Karpas-422 (cell line): ENCODE measurements around the gene PRKCZ. TPM values are rescaled to one million over a fixed set of nuclear protein-coding genes. Genes with fewer than 3 reads are reported as not detected.
A peak's percentile ranks its signal among the peaks of the same experiment; 100 is the strongest.

Experiments
- DNase-seq: peaks from one replicate; pipeline ENCODE4 v3.0.0-alpha.2; 2015
- H2AFZ ChIP-seq: fragments of 200-600 bp; sonication (generic); 2 replicates; pipeline ENCODE4 v1.6.1; 2014; ENCODE audit warnings: antibody characterized with exemption, low read length, mixed read lengths
- H3K27ac ChIP-seq: fragments of 200-600 bp; sonication (generic); 2 replicates; pipeline ENCODE4 v1.5.1; 2014; ENCODE audit warnings: mild to moderate bottlenecking, low read length, moderate library complexity
- H3K27me3 ChIP-seq: fragments of 200-600 bp; sonication (generic); 2 replicates; pipeline ENCODE4 v1.6.1; 2014; ENCODE audit warnings: low read length, mixed read lengths
- H3K36me3 ChIP-seq: fragments of 200-600 bp; sonication (generic); 2 replicates; pipeline ENCODE4 v1.6.1; 2014; ENCODE audit warnings: low read length, mixed read lengths; ENCODE audit not compliant: insufficient read depth
- H3K4me1 ChIP-seq: fragments of 200-600 bp; sonication (generic); 2 replicates; pipeline ENCODE4 v1.6.1; 2014; ENCODE audit warnings: mild to moderate bottlenecking, low read length, mixed read lengths
- H3K4me2 ChIP-seq: fragments of 200-600 bp; sonication (generic); 2 replicates; pipeline ENCODE4 v1.6.1; 2014; ENCODE audit warnings: low read length, low read depth, mild to moderate bottlenecking; ENCODE audit not compliant: poor library complexity, severe bottlenecking
- H3K4me3 ChIP-seq: fragments of 200-600 bp; sonication (generic); 2 replicates; pipeline ENCODE4 v1.5.1; 2014; ENCODE audit warnings: mild to moderate bottlenecking, antibody characterized with exemption, low read length, mixed read lengths
- H3K79me2 ChIP-seq: fragments of 200-600 bp; sonication (generic); 2 replicates; pipeline ENCODE4 v1.6.1; 2014; ENCODE audit warnings: mild to moderate bottlenecking, low read length, mixed read lengths
- H3K9ac ChIP-seq: fragments of 200-600 bp; sonication (generic); 2 replicates; pipeline ENCODE4 v1.6.0; 2014; ENCODE audit warnings: low read length
- H3K9me2 ChIP-seq: fragments of 200-600 bp; sonication (generic), shearing (Covaris generic); replicated peaks from 2 replicates; pipeline ENCODE4 v1.6.0; 2014; ENCODE audit warnings: mild to moderate bottlenecking, low read length, moderate library complexity; ENCODE audit not compliant: insufficient read depth
- H3K9me3 ChIP-seq: fragments of 300-700, 200-600 bp; sonication (generic); 2 replicates; pipeline ENCODE4 v1.6.1; 2014; ENCODE audit warnings: low read length, mixed read lengths
- H4K20me1 ChIP-seq: fragments of 200-600 bp; sonication (generic); 2 replicates; pipeline ENCODE4 v1.6.1; 2014; ENCODE audit warnings: mild to moderate bottlenecking, antibody characterized with exemption, low read length, low read depth; ENCODE audit not compliant: insufficient read depth
- total RNA-seq: library from RNA; depleted of rRNA; stranded (reverse); fragments of >200 nt; shearing (Covaris generic); gene quantifications from 2 replicates; pipeline ENCODE4 v1.2.3, GENCODE V29; 2014; ENCODE audit warnings: low replicate concordance

Gene PRKCZ
- total RNA-seq, 1 experiment from 2014 or later, result not detected

DNA sequence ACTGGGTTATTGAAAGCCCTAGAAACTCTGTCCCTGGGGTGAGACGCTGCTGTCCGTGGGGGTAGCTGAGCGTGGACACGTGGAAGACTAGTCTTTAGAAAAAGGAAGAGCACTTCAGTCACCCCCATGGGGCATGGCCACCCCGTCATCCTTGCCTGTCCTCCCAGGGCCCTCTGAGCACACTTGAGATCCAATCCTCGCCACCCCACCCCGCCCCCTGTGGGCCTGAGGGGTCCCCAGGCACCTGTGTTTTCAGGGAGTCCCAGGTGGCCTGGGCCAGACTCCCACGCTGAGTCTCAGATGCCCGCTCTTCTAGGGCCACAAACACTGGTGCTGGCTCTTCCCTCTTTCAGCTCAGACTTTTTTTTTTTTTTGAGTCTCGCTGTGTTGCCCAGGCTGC, 2.5 kb downstream of the PRKCZ start:
- Histone ChIP-seq H3K9ac (no peak overlapping the region), H3K4me3 (no peak overlapping the region), H3K4me2 (no peak overlapping the region), H2AFZ (no peak overlapping the region), H3K9me3 (no peaks in the 10 kb centered on the region), H4K20me1 (no peaks in the 10 kb centered on the region), H3K36me3 (no peaks in the 10 kb centered on the region), H3K79me2 (no peaks in the 10 kb centered on the region), H3K27ac (no peak overlapping the region), H3K9me2 (no peaks in the 10 kb centered on the region), H3K4me1 (no peaks in the 10 kb centered on the region), H3K27me3 (no peaks in the 10 kb centered on the region)
- no peak for DNase-seq

DNA sequence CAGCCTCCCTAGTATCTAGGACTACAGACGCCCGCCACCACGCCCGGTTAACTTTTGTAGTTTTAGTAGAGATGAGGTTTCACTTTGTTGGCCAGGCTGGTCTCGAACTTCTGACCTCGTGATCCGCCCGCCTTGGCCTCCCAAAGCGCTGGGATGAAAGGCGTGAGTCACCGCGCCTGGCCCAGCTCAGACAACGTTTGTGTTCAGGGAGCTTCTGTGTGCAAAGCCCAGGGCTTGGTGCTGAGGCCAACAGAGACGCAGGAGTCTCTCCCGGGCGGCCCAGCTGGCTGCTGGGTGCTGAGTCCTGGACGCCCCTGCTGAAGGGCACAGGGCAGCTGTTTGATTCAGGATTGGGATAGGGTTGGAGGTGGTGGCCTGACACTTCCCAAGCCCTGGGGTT, 3.0 kb downstream of the PRKCZ start:
- Histone ChIP-seq H4K20me1 (no peaks in the 10 kb centered on the region), H2AFZ (no peak overlapping the region), H3K4me1 (no peaks in the 10 kb centered on the region), H3K36me3 (no peaks in the 10 kb centered on the region), H3K79me2 (no peaks in the 10 kb centered on the region), H3K27me3 (no peaks in the 10 kb centered on the region), H3K27ac (no peak overlapping the region), H3K4me2 (no peak overlapping the region), H3K9me2 (no peaks in the 10 kb centered on the region), H3K9me3 (no peaks in the 10 kb centered on the region), H3K9ac (no peak overlapping the region), H3K4me3 (no peak overlapping the region)
- DNase-seq, result no peak

DNA sequence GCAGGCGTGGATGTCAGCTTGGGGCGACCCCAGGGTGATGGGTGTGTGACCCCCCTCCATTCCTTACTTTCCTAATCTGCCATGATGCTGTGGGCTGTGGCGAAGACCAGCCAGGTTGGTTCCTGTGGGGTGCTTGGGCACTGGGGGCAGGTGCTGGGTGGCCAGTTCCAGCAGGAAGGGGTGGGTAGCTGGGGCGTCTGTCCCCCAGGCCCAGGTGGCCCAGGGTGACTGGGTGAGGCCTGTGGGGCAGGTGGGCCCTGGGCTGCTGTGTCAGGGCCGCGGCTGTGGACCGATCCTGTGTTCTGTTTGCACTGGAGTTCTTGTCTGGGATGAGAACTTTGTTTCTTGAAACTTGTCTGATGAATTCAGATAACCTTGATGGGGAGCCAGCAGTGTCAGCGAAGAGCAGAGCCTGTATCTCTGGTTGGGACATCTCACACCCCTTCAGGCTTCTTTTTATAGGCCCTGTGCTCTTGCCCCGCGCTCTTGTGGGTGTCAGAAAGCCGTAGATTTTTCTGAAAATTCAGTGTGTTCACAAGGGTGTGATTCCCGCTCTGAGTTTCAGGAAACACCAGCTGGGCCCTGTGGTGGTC, 3.7 kb downstream of the PRKCZ start:
- DNase-seq, result no peak
- Histone ChIP-seq H3K36me3 (no peaks in the 10 kb centered on the region), H3K9me2 (no peaks in the 10 kb centered on the region), H3K27ac (no peak overlapping the region), H3K4me3 (no peak overlapping the region), H3K9ac (no peak overlapping the region), H3K4me2 (no peak overlapping the region), H2AFZ (no peak overlapping the region), H3K79me2 (no peaks in the 10 kb centered on the region), H4K20me1 (no peaks in the 10 kb centered on the region), H3K27me3 (no peaks in the 10 kb centered on the region), H3K9me3 (no peaks in the 10 kb centered on the region), H3K4me1 (no peaks in the 10 kb centered on the region)

DNA sequence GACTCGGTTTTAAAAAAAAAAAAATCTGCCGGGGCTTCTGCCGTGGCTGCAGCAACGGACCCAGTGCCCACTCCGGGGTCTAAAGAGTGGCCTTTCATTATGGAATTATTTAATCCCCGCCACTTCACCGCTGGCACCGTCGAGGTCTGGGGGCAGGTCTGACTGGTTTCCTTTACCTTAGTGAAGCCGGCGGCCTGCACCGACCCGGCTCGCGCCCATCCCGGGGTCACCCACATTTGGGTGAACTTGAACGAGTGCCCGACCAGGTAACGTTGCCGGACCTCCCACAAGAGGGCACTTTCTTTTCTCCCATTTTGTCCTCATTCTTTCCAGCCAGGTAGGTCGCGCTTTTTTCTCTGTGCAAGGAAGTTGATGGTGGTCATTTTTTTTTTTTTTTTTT, 4.3 kb downstream of the PRKCZ start:
- Histone ChIP-seq H3K36me3 (no peaks in the 10 kb centered on the region), H3K79me2 (no peaks in the 10 kb centered on the region), H2AFZ (no peak overlapping the region), H3K9ac (no peak overlapping the region), H3K27ac (no peak overlapping the region), H4K20me1 (no peaks in the 10 kb centered on the region), H3K4me2 (no peak overlapping the region), H3K4me1 (no peaks in the 10 kb centered on the region), H3K9me3 (no peaks in the 10 kb centered on the region), H3K4me3 (no peak overlapping the region), H3K27me3 (no peaks in the 10 kb centered on the region), H3K9me2 (no peaks in the 10 kb centered on the region)
- no peak for DNase-seq

DNA sequence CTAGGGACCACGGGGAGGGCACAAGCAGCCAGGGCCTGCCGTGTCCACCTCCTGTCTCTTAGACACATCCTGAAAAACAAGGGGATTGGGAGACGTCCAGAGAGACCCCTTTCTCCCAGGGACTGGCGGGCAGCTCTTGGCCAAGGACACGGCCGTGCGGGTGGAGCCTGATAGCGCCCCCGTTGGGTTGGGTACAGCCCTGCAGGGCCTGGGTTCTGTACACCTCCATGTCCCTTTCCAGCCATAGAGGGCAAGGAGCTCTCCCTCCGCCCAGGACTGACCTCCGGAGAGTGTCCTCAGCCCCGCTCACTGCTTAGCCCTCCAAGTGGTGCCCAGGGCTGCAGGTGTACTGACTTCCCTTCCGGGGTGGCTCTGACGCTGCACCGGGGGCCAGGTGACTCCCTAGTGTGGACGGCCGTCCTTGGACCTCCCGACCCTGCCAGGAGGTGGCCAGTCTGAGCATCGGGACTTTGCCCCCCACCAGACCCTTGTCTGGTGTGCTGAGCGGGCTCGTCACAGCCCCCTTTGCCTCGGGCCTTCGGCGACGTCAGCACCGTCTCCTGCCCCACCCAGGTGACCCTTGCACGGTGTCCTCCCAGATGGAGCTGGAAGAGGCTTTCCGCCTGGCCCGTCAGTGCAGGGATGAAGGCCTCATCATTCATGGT, 5.8 kb downstream of the PRKCZ start:
- Histone ChIP-seq H3K36me3 (no peaks in the 10 kb centered on the region), H2AFZ (no peak overlapping the region), H3K9ac (no peak overlapping the region), H3K79me2 (no peaks in the 10 kb centered on the region), H3K4me3 (no peak overlapping the region), H3K27me3 (no peaks in the 10 kb centered on the region), H3K4me1 (no peaks in the 10 kb centered on the region), H3K9me2 (no peaks in the 10 kb centered on the region), H3K9me3 (no peaks in the 10 kb centered on the region), H3K27ac (no peak overlapping the region), H3K4me2 (no peak overlapping the region), H4K20me1 (no peaks in the 10 kb centered on the region)
- DNase-seq, result peak; percentile 48

DNA sequence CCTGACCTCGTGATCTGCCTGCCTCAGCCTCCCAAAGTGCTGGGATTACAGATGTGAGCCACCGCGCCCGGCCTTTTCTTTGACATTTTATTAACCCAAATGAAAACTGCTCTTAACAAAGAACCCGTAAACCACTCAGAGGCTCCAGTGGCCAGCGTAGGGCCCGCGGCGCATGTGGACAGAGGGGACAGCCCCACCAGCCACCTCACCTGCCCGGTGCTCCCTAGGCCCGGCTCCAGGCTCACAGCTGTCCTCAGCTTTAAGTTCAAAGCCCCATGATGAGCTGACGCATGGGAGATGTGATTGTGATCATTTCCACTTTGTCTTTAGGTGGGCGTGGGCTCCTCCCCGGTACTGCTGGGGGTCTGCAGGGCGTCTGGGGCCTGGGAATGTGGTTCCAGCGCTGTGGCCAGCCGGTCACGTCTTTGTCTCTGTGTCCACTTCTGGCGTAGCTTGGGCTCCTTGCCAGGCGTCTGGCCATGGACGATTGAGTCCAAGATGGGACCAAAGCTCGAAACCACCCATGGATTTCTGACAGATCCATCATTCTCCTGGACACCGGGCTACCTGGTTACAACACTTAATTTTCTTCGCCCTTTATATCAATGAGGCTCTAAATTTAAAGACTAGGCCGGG, 6.9 kb downstream of the PRKCZ start:
- no peaks in the 10 kb centered on the region for H3K4me1 ChIP-seq
- H3K9me3 ChIP-seq, result no peaks in the 10 kb centered on the region
- H3K9me2 ChIP-seq, result no peaks in the 10 kb centered on the region
- DNase-seq, result no peak
- H4K20me1 ChIP-seq, result no peaks in the 10 kb centered on the region
- H3K9ac ChIP-seq, result no peak overlapping the region
- no peak overlapping the region for H3K4me2 ChIP-seq
- H3K27me3 ChIP-seq, result no peaks in the 10 kb centered on the region
- no peak overlapping the region for H3K27ac ChIP-seq
- no peak overlapping the region for H2AFZ ChIP-seq
- no peaks in the 10 kb centered on the region for H3K79me2 ChIP-seq
- no peaks in the 10 kb centered on the region for H3K36me3 ChIP-seq
- no peak overlapping the region for H3K4me3 ChIP-seq

DNA sequence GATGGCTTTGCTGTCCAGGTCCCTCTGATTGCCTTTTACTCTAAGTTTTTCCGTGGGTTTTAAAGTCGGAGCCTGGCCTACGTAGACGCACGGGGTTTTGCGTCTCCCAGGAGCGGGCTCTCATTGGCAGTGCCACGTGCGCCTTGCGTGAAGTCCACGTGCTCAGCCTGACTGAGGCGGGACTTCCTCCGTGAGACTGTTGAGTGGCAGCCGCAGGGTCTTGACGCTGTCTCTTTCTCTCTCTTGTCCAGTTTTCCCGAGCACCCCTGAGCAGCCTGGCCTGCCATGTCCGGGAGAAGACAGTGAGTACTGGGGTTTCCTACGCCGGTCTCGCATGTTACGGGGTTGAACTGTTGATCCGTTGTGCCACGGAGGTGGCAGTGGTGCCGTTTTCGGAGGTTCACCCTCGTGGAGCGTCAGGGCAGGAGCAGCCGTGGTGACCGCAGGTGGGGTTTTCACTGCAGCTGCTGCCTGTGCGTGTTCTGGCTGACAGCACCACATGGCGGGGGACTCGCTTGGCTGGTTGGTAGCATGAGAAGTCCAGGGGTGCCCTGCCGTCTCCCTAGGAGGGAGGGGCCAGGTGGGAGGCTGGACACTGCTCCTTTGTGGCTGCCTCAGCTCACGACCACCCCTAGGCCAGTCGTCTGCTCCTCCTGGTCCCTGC, 9.2 kb downstream of the PRKCZ start:
- Histone ChIP-seq H3K27me3 (no peaks in the 10 kb centered on the region), H3K4me2 (no peak overlapping the region), H3K36me3 (no peaks in the 10 kb centered on the region), H3K4me1 (no peaks in the 10 kb centered on the region), H3K27ac (no peak overlapping the region), H2AFZ (no peak overlapping the region), H3K9ac (no peak overlapping the region), H4K20me1 (no peaks in the 10 kb centered on the region), H3K9me2 (no peaks in the 10 kb centered on the region), H3K9me3 (no peaks in the 10 kb centered on the region), H3K4me3 (no peak overlapping the region), H3K79me2 (no peaks in the 10 kb centered on the region)
- no peak for DNase-seq

DNA sequence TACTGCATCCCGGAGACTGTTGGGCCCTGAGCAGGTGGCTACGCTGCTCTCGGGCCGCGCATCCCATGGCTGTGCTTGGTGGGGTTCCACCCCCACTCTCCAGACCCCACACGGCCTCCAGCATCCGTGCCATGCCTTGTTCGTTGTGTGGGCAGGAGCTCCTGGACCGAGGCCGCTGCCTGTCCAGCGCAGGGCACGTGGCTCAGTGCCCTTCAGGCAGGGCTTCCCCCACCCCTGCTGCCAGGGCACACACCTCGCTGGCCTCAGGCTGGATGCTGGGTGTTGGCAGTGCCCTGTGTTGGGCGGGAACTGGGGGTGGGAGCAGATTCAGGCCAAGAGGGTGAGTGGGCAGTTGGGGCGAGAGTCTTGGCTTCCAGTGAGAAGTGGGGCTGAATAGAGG, 9.9 kb downstream of the PRKCZ start:
- H3K27me3 ChIP-seq, result no peaks in the 10 kb centered on the region
- H3K4me2 ChIP-seq, result no peak overlapping the region
- no peaks in the 10 kb centered on the region for H3K9me3 ChIP-seq
- H2AFZ ChIP-seq, result no peak overlapping the region
- H4K20me1 ChIP-seq, result no peaks in the 10 kb centered on the region
- H3K79me2 ChIP-seq, result no peaks in the 10 kb centered on the region
- H3K36me3 ChIP-seq, result no peaks in the 10 kb centered on the region
- H3K9me2 ChIP-seq, result no peaks in the 10 kb centered on the region
- H3K27ac ChIP-seq, result no peak overlapping the region
- DNase-seq, result no peak
- no peak overlapping the region for H3K4me3 ChIP-seq
- H3K9ac ChIP-seq, result no peak overlapping the region
- no peaks in the 10 kb centered on the region for H3K4me1 ChIP-seq
